Activated naive CD8-positive, alpha-beta T cell treated with anti-CD3 and anti-CD28 coated beads, Interleukin-2, amount 50 U/mL, for 24 hours (primary cell): ENCODE measurements around the gene ADRA2C.

Experiments
- ATAC-seq: fragments of 150-1000 bp; cut with Tn5 transposase; one replicate; pipeline ENCODE4 v1.10.0; 2021
- DNase-seq: peaks from one replicate; pipeline ENCODE4 v3.0.0; 2021
- H3K27ac Mint-ChIP-seq: one replicate; pipeline ENCODE4 v1.8.0; 2021; ENCODE audit warnings: mild to moderate bottlenecking, mixed read lengths
- H3K27me3 Mint-ChIP-seq: one replicate; pipeline ENCODE4 v1.8.0; 2021; ENCODE audit warnings: mixed read lengths
- H3K36me3 Mint-ChIP-seq: one replicate; pipeline ENCODE4 v1.8.0; 2021; ENCODE audit warnings: low read depth, mixed read lengths
- H3K4me1 Mint-ChIP-seq: one replicate; pipeline ENCODE4 v1.8.0; 2021; ENCODE audit warnings: mixed read lengths
- H3K4me3 Mint-ChIP-seq: one replicate; pipeline ENCODE4 v1.8.0; 2021; ENCODE audit warnings: mild to moderate bottlenecking, moderate library complexity, mixed read lengths
- H3K9me3 Mint-ChIP-seq: one replicate; pipeline ENCODE4 v1.8.0; 2021; ENCODE audit warnings: mixed read lengths

Gene ADRA2C

GRCh38 chr4:3802571-3803474 is 36.6 kb downstream of the ADRA2C start:
- Mint-ChIP-seq H3K27ac (no peak overlapping the region), H3K4me3 (no peak overlapping the region), H3K4me1 (no peaks in the 10 kb centered on the region), H3K9me3 (no peaks in the 10 kb centered on the region), H3K36me3 (no peaks in the 10 kb centered on the region), H3K27me3 (peaks cover 9% of the 10 kb centered on the region)
- DNase-seq, result no peak
- no peak for ATAC-seq

- DNase-seq, result no peak
- no peak overlapping the region for H3K4me3 Mint-ChIP-seq
- H3K36me3 Mint-ChIP-seq, result no peaks in the 10 kb centered on the region
- H3K9me3 Mint-ChIP-seq, result no peaks in the 10 kb centered on the region
- H3K4me1 Mint-ChIP-seq, result no peaks in the 10 kb centered on the region
- peaks cover 13% of the 10 kb centered on the region for H3K27me3 Mint-ChIP-seq
- no peak for ATAC-seq
- H3K27ac Mint-ChIP-seq, result no peak overlapping the region
Observed at GRCh38 chr4:3803475-3803847, 37.3 kb downstream of the ADRA2C start.

GRCh38 chr4:3803946-3804345 is 37.8 kb downstream of the ADRA2C start:
- Mint-ChIP-seq H3K27me3 (peaks cover 16% of the 10 kb centered on the region), H3K9me3 (no peaks in the 10 kb centered on the region)

GRCh38 chr4:3805026-3805425 is 38.8 kb downstream of the ADRA2C start:
- Mint-ChIP-seq H3K4me3 (no peak overlapping the region), H3K9me3 (no peaks in the 10 kb centered on the region), H3K27me3 (peaks cover 16% of the 10 kb centered on the region), H3K4me1 (no peaks in the 10 kb centered on the region), H3K27ac (no peak overlapping the region), H3K36me3 (no peaks in the 10 kb centered on the region)
- ATAC-seq (no peak), DNase-seq (no peak)

More at GRCh38 chr4:3803946-3804345, 37.8 kb downstream of the ADRA2C start:
- Mint-ChIP-seq H3K27ac (no peak overlapping the region), H3K4me1 (no peaks in the 10 kb centered on the region), H3K4me3 (no peak overlapping the region), H3K36me3 (no peaks in the 10 kb centered on the region)
- DNase-seq (no peak), ATAC-seq (no peak)

GRCh38 chr4:3805731-3806130 is 39.5 kb downstream of the ADRA2C start:
- ATAC-seq, result no peak
- no peaks in the 10 kb centered on the region for H3K36me3 Mint-ChIP-seq
- no peaks in the 10 kb centered on the region for H3K9me3 Mint-ChIP-seq

GRCh38 chr4:3807311-3807710 is 41.1 kb downstream of the ADRA2C start:
- H3K36me3 Mint-ChIP-seq, result no peaks in the 10 kb centered on the region
- H3K9me3 Mint-ChIP-seq, result no peaks in the 10 kb centered on the region
- DNase-seq (no peak), ATAC-seq (no peak)
- no peak overlapping the region for H3K27ac Mint-ChIP-seq
- peaks cover 16% of the 10 kb centered on the region for H3K27me3 Mint-ChIP-seq
- no peak overlapping the region for H3K4me3 Mint-ChIP-seq
- no peaks in the 10 kb centered on the region for H3K4me1 Mint-ChIP-seq

More at GRCh38 chr4:3805731-3806130, 39.5 kb downstream of the ADRA2C start:
- H3K4me1 Mint-ChIP-seq, result no peaks in the 10 kb centered on the region
- H3K4me3 Mint-ChIP-seq, result no peak overlapping the region
- DNase-seq, result no peak
- H3K27ac Mint-ChIP-seq, result no peak overlapping the region
- H3K27me3 Mint-ChIP-seq, result peaks cover 16% of the 10 kb centered on the region

GRCh38 chr4:3807822-3808496 is 41.8 kb downstream of the ADRA2C start:
- no peaks in the 10 kb centered on the region for H3K36me3 Mint-ChIP-seq
- DNase-seq, result no peak
- no peak overlapping the region for H3K4me3 Mint-ChIP-seq
- no peak overlapping the region for H3K27ac Mint-ChIP-seq
- no peak for ATAC-seq
- peaks cover 16% of the 10 kb centered on the region for H3K27me3 Mint-ChIP-seq
- no peaks in the 10 kb centered on the region for H3K4me1 Mint-ChIP-seq
- H3K9me3 Mint-ChIP-seq, result no peaks in the 10 kb centered on the region

GRCh38 chr4:3808597-3808996 is 42.4 kb downstream of the ADRA2C start:
- Mint-ChIP-seq H3K4me3 (no peak overlapping the region), H3K4me1 (no peaks in the 10 kb centered on the region), H3K36me3 (no peaks in the 10 kb centered on the region), H3K27me3 (peaks cover 16% of the 10 kb centered on the region), H3K9me3 (no peaks in the 10 kb centered on the region), H3K27ac (no peak overlapping the region)
- DNase-seq (no peak), ATAC-seq (no peak)

GRCh38 chr4:3809028-3809427 is 42.8 kb downstream of the ADRA2C start:
- Mint-ChIP-seq H3K27ac (no peak overlapping the region), H3K27me3 (peaks cover 16% of the 10 kb centered on the region), H3K9me3 (no peaks in the 10 kb centered on the region), H3K4me3 (no peak overlapping the region), H3K36me3 (no peaks in the 10 kb centered on the region), H3K4me1 (no peaks in the 10 kb centered on the region)
- DNase-seq (no peak), ATAC-seq (no peak)

GRCh38 chr4:3809451-3810110 is 43.4 kb downstream of the ADRA2C start:
- no peaks in the 10 kb centered on the region for H3K4me1 Mint-ChIP-seq
- H3K4me3 Mint-ChIP-seq, result no peak overlapping the region
- DNase-seq, result no peak
- H3K9me3 Mint-ChIP-seq, result no peaks in the 10 kb centered on the region
- H3K36me3 Mint-ChIP-seq, result no peaks in the 10 kb centered on the region
- peaks cover 16% of the 10 kb centered on the region for H3K27me3 Mint-ChIP-seq
- no peak for ATAC-seq
- H3K27ac Mint-ChIP-seq, result no peak overlapping the region

- no peak overlapping the region for H3K27ac Mint-ChIP-seq
- no peak overlapping the region for H3K4me3 Mint-ChIP-seq
Observed at GRCh38 chr4:3810111-3810680, 44.0 kb downstream of the ADRA2C start.

GRCh38 chr4:3810796-3811485 is 44.8 kb downstream of the ADRA2C start:
- Mint-ChIP-seq H3K4me3 (no peak overlapping the region), H3K9me3 (no peaks in the 10 kb centered on the region), H3K27ac (no peak overlapping the region), H3K4me1 (no peaks in the 10 kb centered on the region), H3K36me3 (no peaks in the 10 kb centered on the region), H3K27me3 (peaks cover 16% of the 10 kb centered on the region)
- ATAC-seq (no peak), DNase-seq (no peak)

More at GRCh38 chr4:3810111-3810680, 44.0 kb downstream of the ADRA2C start:
- DNase-seq (no peak), ATAC-seq (no peak)
- Mint-ChIP-seq H3K27me3 (peaks cover 16% of the 10 kb centered on the region), H3K36me3 (no peaks in the 10 kb centered on the region), H3K9me3 (no peaks in the 10 kb centered on the region), H3K4me1 (no peaks in the 10 kb centered on the region)

GRCh38 chr4:3811621-3812020 is 45.4 kb downstream of the ADRA2C start:
- DNase-seq, result no peak
- H3K36me3 Mint-ChIP-seq, result no peaks in the 10 kb centered on the region
- H3K27ac Mint-ChIP-seq, result no peak overlapping the region
- peaks cover 13% of the 10 kb centered on the region for H3K27me3 Mint-ChIP-seq
- ATAC-seq, result no peak
- H3K4me3 Mint-ChIP-seq, result no peak overlapping the region
- no peaks in the 10 kb centered on the region for H3K4me1 Mint-ChIP-seq
- H3K9me3 Mint-ChIP-seq, result no peaks in the 10 kb centered on the region
